GM19099 (cell line): Measurements from ENCODE around the gene TM4SF20.

Experiments used
- POLR2A ChIP-seq: IDR thresholded peaks from 3 replicates; pipeline ENCODE4 v1.6.1; 2011; ENCODE audit warnings: low read depth; ENCODE audit not compliant: insufficient read length; ENCODE audit errors: extremely low read depth

Gene TM4SF20

GRCh38 chr2:227348324-227348723 is 30.8 kb downstream of the TM4SF20 start:
- no peak for TF ChIP-seq POLR2A

- TF ChIP-seq POLR2A = no peak
Observed at GRCh38 chr2:227347117-227347516, 32.0 kb downstream of the TM4SF20 start.

GRCh38 chr2:227344231-227344630 is 34.9 kb downstream of the TM4SF20 start:
- TF ChIP-seq POLR2A = no peak

GRCh38 chr2:227341553-227341952 is 37.6 kb downstream of the TM4SF20 start:
- no peak for TF ChIP-seq POLR2A

GRCh38 chr2:227340106-227340505 is 39.0 kb downstream of the TM4SF20 start:
- TF ChIP-seq POLR2A = no peak

- TF ChIP-seq POLR2A = no peak
Observed at GRCh38 chr2:227339098-227339599, 40.0 kb downstream of the TM4SF20 start.

GRCh38 chr2:227337442-227337841 is 41.7 kb downstream of the TM4SF20 start:
- TF ChIP-seq POLR2A = no peak

GRCh38 chr2:227335713-227336112 is 43.4 kb downstream of the TM4SF20 start:
- TF ChIP-seq POLR2A = no peak

GRCh38 chr2:227326783-227327182 is 52.3 kb downstream of the TM4SF20 start:
- TF ChIP-seq POLR2A = no peak

- TF ChIP-seq POLR2A = no peak
Observed at GRCh38 chr2:227325839-227326195, 53.3 kb downstream of the TM4SF20 start.

- peak; percentile 74 for TF ChIP-seq POLR2A
Observed at GRCh38 chr2:227324995-227325838, 53.9 kb downstream of the TM4SF20 start, which contains the start of gene MFF. Gene MFF (plus strand): TSS chr2:227325251. CDS start chr2:227330666, 5,415 bp downstream.

GRCh38 chr2:227324642-227324994 is 54.5 kb downstream of the TM4SF20 start:
- no peak for TF ChIP-seq POLR2A

GRCh38 chr2:227323818-227324217 is 55.3 kb downstream of the TM4SF20 start:
- no peak for TF ChIP-seq POLR2A

GRCh38 chr2:227322530-227323205 is 56.4 kb downstream of the TM4SF20 start:
- no peak for TF ChIP-seq POLR2A

GRCh38 chr2:227320305-227321094 is 58.6 kb downstream of the TM4SF20 start:
- no peak for TF ChIP-seq POLR2A

GRCh38 chr2:227317834-227318233 is 61.3 kb downstream of the TM4SF20 start:
- TF ChIP-seq POLR2A = no peak

GRCh38 chr2:227313310-227313709 is 65.8 kb downstream of the TM4SF20 start:
- TF ChIP-seq POLR2A = no peak
